Measurements from ENCODE around the gene KANSL1. TPM values are rescaled to one million over a fixed set of nuclear protein-coding genes. Genes with fewer than 3 reads are reported as not detected.

Gene KANSL1
- total RNA-seq, 1 experiment from 2014 or later: 55.5 TPM

DNA sequence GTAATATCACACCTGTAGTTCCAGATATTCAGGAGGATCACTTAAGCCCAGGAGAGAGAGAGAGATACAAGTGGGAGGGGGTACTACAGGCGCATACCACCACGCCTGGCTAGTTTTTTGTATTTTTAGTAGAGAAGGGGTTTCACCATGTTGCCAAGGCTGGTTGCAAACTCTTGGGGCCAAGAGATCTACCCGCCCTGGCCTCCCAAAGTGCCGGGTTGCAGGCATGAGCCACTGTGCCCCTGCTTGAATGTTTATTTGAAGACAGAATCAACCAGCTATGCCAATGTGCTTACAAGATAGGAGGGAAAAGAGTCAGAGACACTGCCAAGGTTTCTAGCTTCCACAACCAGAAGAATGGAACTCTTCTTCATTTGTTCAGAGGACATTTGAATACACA is 106.4 kb downstream of the KANSL1 start:
- no peak for ATAC-seq
- BruUV-seq (replicated peaks): no TSS peak
- POLR2A ChIA-PET: no interaction called here

GRCh38 chr17:46085522-46085921 is 107.7 kb downstream of the KANSL1 start:
- ATAC-seq: no peak
- no peak for DNase-seq (ENCODE audit: low read depth, low spot score)
- H3K36me3 ChIP-seq (ENCODE audit: control insufficient read depth, insufficient read depth, low read length): no peaks in the 10 kb centered on the region; the same call in 1 of the 2 replicates
- no peak overlapping the region for H3K27ac ChIP-seq (ENCODE audit: low read length)
- no peaks in the 10 kb centered on the region for H3K27me3 ChIP-seq (ENCODE audit: control insufficient read depth, insufficient read depth, low read length)
- TF ChIP-seq TCF7L2 (IDR thresholded peaks at IDR 0.05; ENCODE audit: low read depth, low read length): no peak
- TF ChIP-seq, protein P1, sequence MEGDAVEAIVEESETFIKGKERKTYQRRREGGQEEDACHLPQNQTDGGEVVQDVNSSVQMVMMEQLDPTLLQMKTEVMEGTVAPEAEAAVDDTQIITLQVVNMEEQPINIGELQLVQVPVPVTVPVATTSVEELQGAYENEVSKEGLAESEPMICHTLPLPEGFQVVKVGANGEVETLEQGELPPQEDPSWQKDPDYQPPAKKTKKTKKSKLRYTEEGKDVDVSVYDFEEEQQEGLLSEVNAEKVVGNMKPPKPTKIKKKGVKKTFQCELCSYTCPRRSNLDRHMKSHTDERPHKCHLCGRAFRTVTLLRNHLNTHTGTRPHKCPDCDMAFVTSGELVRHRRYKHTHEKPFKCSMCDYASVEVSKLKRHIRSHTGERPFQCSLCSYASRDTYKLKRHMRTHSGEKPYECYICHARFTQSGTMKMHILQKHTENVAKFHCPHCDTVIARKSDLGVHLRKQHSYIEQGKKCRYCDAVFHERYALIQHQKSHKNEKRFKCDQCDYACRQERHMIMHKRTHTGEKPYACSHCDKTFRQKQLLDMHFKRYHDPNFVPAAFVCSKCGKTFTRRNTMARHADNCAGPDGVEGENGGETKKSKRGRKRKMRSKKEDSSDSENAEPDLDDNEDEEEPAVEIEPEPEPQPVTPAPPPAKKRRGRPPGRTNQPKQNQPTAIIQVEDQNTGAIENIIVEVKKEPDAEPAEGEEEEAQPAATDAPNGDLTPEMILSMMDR (IDR thresholded peaks at IDR 0.05): no peak
- TF ChIP-seq SIN3A (IDR thresholded peaks at IDR 0.05; ENCODE audit: borderline replicate concordance, insufficient read depth, low read depth, low read length): no peak
- TF ChIP-seq, protein P2, sequence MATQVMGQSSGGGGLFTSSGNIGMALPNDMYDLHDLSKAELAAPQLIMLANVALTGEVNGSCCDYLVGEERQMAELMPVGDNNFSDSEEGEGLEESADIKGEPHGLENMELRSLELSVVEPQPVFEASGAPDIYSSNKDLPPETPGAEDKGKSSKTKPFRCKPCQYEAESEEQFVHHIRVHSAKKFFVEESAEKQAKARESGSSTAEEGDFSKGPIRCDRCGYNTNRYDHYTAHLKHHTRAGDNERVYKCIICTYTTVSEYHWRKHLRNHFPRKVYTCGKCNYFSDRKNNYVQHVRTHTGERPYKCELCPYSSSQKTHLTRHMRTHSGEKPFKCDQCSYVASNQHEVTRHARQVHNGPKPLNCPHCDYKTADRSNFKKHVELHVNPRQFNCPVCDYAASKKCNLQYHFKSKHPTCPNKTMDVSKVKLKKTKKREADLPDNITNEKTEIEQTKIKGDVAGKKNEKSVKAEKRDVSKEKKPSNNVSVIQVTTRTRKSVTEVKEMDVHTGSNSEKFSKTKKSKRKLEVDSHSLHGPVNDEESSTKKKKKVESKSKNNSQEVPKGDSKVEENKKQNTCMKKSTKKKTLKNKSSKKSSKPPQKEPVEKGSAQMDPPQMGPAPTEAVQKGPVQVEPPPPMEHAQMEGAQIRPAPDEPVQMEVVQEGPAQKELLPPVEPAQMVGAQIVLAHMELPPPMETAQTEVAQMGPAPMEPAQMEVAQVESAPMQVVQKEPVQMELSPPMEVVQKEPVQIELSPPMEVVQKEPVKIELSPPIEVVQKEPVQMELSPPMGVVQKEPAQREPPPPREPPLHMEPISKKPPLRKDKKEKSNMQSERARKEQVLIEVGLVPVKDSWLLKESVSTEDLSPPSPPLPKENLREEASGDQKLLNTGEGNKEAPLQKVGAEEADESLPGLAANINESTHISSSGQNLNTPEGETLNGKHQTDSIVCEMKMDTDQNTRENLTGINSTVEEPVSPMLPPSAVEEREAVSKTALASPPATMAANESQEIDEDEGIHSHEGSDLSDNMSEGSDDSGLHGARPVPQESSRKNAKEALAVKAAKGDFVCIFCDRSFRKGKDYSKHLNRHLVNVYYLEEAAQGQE (IDR thresholded peaks at IDR 0.05; ENCODE audit: insufficient read depth in 1 of 2, low read depth in 2 of 2, low read length in 1 of 2): no peak
- no peak for TF ChIP-seq POLR2AphosphoS5 (IDR thresholded peaks at IDR 0.05; ENCODE audit: low read depth, low read length)
- H3K4me3 ChIP-seq (ENCODE audit: low read depth in 2 of 2, low read length in 2 of 2): no peak overlapping the region
- ChIA-PET CTCF (no interaction called here), POLR2A (interaction anchor here (0.6 kb wide), 1 partner anchor 87 kb away, joined by 3 read pairs; no protein-coding TSS in a partner anchor)
- no TSS peak for BruUV-seq (replicated peaks)
- H3K9me3 ChIP-seq (ENCODE audit: control insufficient read depth, insufficient read depth, low read depth, low read length): no peaks in the 10 kb centered on the region
- no peaks in the 10 kb centered on the region for H3K4me1 ChIP-seq (ENCODE audit: control insufficient read depth, insufficient read depth, low read length)
- in situ Hi-C loops (cut with HindIII; ENCODE audit: low pct_unique_long_range_greater_than_20kb, low sequenced_read_pairs) (no loop called here), intact Hi-C loops (cut with micrococcal nuclease; ENCODE audit: unreplicated experiment) (no loop called here)

More for the DNA sequence above, 106.4 kb downstream of the KANSL1 start:
- Histone ChIP-seq H3K9me3 (ENCODE audit: control insufficient read depth, insufficient read depth, low read depth, low read length) (no peaks in the 10 kb centered on the region), H3K27me3 (ENCODE audit: control insufficient read depth, insufficient read depth, low read length) (no peaks in the 10 kb centered on the region), H3K36me3 (ENCODE audit: control insufficient read depth, insufficient read depth, low read length) (no peaks in the 10 kb centered on the region; the same call in 1 of the 2 replicates), H3K27ac (ENCODE audit: low read length) (no peak overlapping the region), H3K4me3 (ENCODE audit: low read depth in 2 of 2, low read length in 2 of 2) (no peak overlapping the region), H3K4me1 (ENCODE audit: control insufficient read depth, insufficient read depth, low read length) (no peaks in the 10 kb centered on the region)
- in situ Hi-C loops (cut with HindIII; ENCODE audit: low pct_unique_long_range_greater_than_20kb, low sequenced_read_pairs) (no loop called here), intact Hi-C loops (cut with micrococcal nuclease; ENCODE audit: unreplicated experiment) (no loop called here)
- TF ChIP-seq POLR2AphosphoS5 (IDR thresholded peaks at IDR 0.05; ENCODE audit: low read depth, low read length): no peak
- TF ChIP-seq, protein P2 (IDR thresholded peaks at IDR 0.05; ENCODE audit: insufficient read depth in 1 of 2, low read depth in 2 of 2, low read length in 1 of 2): no peak
- TF ChIP-seq SIN3A (IDR thresholded peaks at IDR 0.05; ENCODE audit: borderline replicate concordance, insufficient read depth, low read depth, low read length): no peak
- TF ChIP-seq, protein P1 (IDR thresholded peaks at IDR 0.05): no peak
- no peak for TF ChIP-seq TCF7L2 (IDR thresholded peaks at IDR 0.05; ENCODE audit: low read depth, low read length)
- CTCF ChIA-PET: no interaction called here
- no peak for DNase-seq (ENCODE audit: low read depth, low spot score)
